IMR-90 (cell line): Measurements from ENCODE around the gene AVPR2.

Experiments
- CEBPB ChIP-seq: IDR thresholded peaks from 2 replicates; pipeline ENCODE4 v1.6.1; 2012; ENCODE audit warnings: low read depth, low read length, improper control_type of control experiment
- CTCF ChIP-seq: conservative IDR thresholded peaks from 2 replicates; pipeline ENCODE4 v1.5.1; 2012; ENCODE audit warnings: mild to moderate bottlenecking, low read depth, low read length, improper control_type of control experiment
- ELK1 ChIP-seq: fragments of 150-350 bp; IDR thresholded peaks from 2 replicates; pipeline ENCODE4 v1.6.1; 2016; ENCODE audit warnings: low read depth, mild to moderate bottlenecking, low read length, moderate library complexity, borderline replicate concordance
- FOS ChIP-seq: fragments of 150-350 bp; IDR thresholded peaks from 2 replicates; pipeline ENCODE4 v1.6.1; 2016; ENCODE audit warnings: low read depth, low read length
- MAFK ChIP-seq: IDR thresholded peaks from 2 replicates; pipeline ENCODE4 v1.6.1; 2012; ENCODE audit warnings: low read depth, low read length, improper control_type of control experiment
- MAZ ChIP-seq: IDR thresholded peaks from 2 replicates; pipeline ENCODE4 v1.6.1; 2012; ENCODE audit warnings: low read depth, mild to moderate bottlenecking, low read length, improper control_type of control experiment, moderate library complexity, borderline replicate concordance
- MXI1 ChIP-seq: IDR thresholded peaks from 2 replicates; pipeline ENCODE4 v1.6.1; 2012; ENCODE audit warnings: low read depth, mild to moderate bottlenecking, low read length, moderate library complexity, borderline replicate concordance
- POLR2A ChIP-seq: IDR thresholded peaks from 2 replicates; pipeline ENCODE4 v1.6.1; 2012; ENCODE audit warnings: mild to moderate bottlenecking, low read depth, low read length
- RCOR1 ChIP-seq: IDR thresholded peaks from 2 replicates; pipeline ENCODE4 v1.6.1; 2012; ENCODE audit warnings: mild to moderate bottlenecking, low read length, improper control_type of control experiment; ENCODE audit not compliant: insufficient replicate concordance
- RFX5 ChIP-seq: IDR thresholded peaks from 2 replicates; pipeline ENCODE4 v1.8.0; 2012; ENCODE audit warnings: low read depth, mild to moderate bottlenecking, low read length, moderate library complexity
- SMC3 ChIP-seq: fragments of 150-350 bp; IDR thresholded peaks from 2 replicates; pipeline ENCODE4 v1.6.1; 2016; ENCODE audit warnings: low read depth, mild to moderate bottlenecking, antibody characterized with exemption, low read length, moderate library complexity
- TF ChIP-seq, protein P1 (sequence below): fragments of 150-350 bp; IDR thresholded peaks from 2 replicates; pipeline ENCODE4 v1.6.1; 2017; ENCODE audit warnings: mild to moderate bottlenecking, antibody characterized with exemption, low read length, low read depth

DNA sequence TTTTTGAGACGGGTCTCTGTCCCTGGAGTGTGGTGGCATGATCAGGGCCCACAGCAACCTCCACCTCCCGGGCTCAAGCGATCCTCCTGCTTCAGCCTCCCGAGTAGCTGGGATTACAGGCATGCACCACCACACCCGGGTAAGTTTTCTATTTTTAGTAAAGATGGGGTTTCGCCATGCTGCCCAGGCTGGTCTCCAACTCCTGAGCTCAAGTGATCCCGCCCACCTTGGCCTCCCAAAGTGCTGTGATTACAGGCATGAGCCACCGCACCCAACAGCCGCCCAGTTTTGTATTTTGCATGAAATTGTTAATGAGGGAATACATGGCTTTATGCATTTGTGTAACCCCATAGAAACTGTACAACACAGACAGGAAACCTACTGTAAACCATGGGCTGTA is 24.4 kb downstream of the AVPR2 start:
- TF ChIP-seq RFX5 (no peak), CTCF (no peak), RCOR1 (no peak), POLR2A (no peak), FOS (no peak), CEBPB (no peak), MAZ (no peak), MAFK (no peak), ELK1 (no peak), SMC3 (no peak), MXI1 (no peak)
- TF ChIP-seq, protein P1, sequence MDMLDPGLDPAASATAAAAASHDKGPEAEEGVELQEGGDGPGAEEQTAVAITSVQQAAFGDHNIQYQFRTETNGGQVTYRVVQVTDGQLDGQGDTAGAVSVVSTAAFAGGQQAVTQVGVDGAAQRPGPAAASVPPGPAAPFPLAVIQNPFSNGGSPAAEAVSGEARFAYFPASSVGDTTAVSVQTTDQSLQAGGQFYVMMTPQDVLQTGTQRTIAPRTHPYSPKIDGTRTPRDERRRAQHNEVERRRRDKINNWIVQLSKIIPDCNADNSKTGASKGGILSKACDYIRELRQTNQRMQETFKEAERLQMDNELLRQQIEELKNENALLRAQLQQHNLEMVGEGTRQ = no peak
